Fibroblast of pulmonary artery (primary cell): Measurements from ENCODE around the gene MRPS33.
"Not testable (repeated sequence)": the region's sequence is repeated elsewhere in the genome, so short reads cannot be mapped to it uniquely, and the experiment has no call there.

Experiments
- DNase-seq: peaks from one replicate; pipeline ENCODE4 v3.0.0-alpha.2; 2010; ENCODE audit warnings: low read depth
- H3K4me3 ChIP-seq: replicated peaks from 2 replicates; pipeline ENCODE4 v1.5.1; 2011; ENCODE audit warnings: low read depth, mild to moderate bottlenecking, control low read depth, low read length, moderate library complexity
- TF ChIP-seq, protein P1 (sequence below): IDR thresholded peaks from 2 replicates; pipeline ENCODE4 v1.5.1; 2011; ENCODE audit warnings: mild to moderate bottlenecking, control low read depth, low read length, inconsistent platforms; ENCODE audit errors: missing control alignments

The MRPS33 gene

DNA sequence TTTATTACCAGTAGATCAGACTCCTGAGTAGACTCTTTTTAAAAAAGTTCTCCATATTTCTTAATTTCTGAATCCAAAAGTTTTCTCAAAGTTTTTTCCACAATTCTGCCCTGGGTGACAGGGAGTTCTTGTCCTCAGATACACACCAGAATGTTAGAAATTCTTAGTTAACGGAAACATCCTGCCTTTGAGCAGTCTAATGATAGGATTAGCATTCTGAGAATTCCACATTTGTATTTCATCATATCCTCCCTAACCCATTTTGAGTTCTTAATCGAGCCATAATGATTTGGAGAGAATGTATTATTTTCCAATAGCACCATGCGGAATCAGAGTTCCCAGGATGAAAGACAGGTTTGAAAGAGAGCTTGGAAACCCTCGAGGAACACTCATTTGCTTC is 28.9 kb upstream of the MRPS33 start:
- TF ChIP-seq, protein P1, sequence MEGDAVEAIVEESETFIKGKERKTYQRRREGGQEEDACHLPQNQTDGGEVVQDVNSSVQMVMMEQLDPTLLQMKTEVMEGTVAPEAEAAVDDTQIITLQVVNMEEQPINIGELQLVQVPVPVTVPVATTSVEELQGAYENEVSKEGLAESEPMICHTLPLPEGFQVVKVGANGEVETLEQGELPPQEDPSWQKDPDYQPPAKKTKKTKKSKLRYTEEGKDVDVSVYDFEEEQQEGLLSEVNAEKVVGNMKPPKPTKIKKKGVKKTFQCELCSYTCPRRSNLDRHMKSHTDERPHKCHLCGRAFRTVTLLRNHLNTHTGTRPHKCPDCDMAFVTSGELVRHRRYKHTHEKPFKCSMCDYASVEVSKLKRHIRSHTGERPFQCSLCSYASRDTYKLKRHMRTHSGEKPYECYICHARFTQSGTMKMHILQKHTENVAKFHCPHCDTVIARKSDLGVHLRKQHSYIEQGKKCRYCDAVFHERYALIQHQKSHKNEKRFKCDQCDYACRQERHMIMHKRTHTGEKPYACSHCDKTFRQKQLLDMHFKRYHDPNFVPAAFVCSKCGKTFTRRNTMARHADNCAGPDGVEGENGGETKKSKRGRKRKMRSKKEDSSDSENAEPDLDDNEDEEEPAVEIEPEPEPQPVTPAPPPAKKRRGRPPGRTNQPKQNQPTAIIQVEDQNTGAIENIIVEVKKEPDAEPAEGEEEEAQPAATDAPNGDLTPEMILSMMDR: no peak
- H3K4me3 ChIP-seq: no peak overlapping the region
- DNase-seq: no peak

DNA sequence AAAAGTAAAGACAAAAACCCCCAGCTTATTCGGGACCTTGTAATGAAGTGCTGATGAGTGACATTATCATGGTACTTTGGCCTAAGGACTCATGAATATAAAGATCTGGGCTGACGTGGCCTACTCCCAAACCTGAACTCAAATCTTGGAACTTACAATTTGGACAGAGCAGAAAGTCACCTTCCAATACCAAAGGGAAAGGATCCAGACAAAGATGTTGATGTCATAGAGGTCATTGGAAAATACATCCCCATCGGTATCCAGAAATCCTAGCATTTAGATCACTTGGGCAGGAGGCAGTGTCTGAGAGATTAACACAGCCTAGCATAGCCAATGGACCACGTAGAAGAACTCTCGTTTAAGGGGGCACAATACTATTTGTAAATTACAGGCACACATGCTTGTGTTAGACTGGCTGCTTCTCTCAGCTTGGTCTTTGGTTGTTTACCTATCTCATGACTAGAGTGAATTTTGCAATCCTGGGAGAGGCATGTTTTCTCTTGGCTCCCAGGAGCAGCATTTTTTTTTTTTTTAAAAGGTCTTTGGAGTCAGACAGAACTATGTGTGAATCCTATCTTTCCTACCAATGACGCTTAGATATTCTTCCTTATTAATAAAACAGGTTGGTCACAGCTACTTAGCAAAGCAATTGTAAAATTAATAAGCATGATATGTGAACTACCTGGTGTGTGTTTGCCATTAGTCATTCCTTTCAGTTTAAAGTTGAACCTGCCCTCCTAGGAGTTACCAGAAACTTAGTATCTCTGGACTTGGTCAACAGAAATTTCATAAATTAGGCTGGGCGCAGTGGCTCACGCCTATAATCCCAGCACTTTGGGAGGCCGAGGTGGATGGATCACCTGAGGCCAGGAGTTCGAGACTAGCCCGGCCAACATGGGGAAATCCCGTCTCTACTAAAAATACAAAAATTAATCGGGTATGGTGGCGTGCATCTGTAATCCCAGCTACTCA is 27.8 kb upstream of the MRPS33 start:
- TF ChIP-seq, protein P1: no peak
- H3K4me3 ChIP-seq: no peak overlapping the region
- DNase-seq: no peak

DNA sequence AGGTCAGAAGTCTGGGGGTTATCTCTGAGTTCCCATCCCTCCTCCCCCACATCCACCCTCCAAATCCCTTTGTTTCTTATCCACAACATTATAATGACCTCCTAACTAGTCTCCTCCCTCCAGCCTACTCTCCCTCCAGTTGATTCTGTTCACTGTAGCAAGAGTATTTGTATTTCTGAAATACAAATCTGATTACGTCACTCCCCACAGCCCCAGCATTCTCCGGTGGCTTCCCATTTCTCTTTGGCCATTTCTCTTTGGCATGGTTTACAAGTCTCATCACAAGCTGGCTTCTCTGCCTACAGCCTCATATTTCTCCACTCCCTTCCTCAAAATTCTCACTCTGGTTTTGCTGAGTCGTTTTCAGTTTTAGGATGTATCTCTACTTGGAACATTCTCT is 24.6 kb upstream of the MRPS33 start:
- no peak overlapping the region for H3K4me3 ChIP-seq
- TF ChIP-seq, protein P1: no peak
- DNase-seq: no peak

DNA sequence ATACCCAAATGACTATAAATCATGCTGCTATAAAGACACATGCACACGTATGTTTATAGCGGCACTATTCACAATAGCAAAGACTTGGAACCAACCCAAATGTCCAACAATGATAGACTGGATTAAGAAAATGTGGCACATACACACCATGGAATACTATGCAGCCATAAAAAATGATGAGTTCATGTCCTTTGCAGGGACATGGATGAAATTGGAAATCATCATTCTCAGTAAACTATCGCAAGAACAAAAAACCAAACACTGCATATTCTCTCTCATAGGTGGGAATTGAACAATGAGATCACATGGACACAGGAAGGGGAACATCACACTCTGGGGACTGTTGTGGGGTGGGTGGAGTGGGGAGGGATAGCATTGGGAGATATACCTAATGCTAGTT is 23.3 kb upstream of the MRPS33 start:
- H3K4me3 ChIP-seq, DNase-seq: not testable (repeated sequence)

DNA sequence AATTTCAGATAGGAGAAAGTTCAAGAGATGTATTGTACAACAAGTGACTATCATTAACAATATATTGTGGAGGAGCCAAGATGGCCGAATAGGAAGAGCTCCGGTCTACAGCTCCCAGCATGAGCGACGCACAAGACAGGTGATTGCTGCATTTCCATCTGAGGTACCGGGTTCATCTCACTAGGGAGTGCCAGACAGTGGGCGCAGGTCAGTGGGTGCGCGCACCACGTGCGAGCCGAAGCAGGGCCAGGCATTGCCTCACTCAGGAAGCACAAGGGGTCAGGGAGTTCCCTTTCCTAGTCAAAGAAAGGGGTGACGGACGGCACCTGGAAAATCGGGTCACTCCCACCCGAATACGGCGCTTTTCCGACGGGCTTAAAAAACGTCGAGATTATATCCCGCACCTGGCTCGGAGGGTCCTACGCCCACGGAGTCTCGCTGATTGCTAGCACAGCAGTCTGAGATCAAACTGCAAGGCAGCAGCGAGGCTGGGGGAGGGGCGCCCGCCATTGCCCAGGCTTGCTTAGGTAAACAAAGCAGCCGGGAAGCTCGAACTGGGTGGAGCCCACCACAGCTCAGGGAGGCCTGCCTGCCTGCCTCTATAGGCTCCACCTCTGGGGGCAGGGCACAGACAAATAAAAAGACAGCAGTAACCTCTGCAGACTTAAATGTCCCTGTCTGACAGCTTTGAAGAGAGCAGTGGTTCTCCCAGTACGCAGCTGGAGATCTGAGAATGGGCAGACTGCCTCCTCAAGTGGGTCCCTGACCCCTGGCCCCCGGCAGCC is 18.0 kb upstream of the MRPS33 start:
- not testable (repeated sequence) for H3K4me3 ChIP-seq, DNase-seq

DNA sequence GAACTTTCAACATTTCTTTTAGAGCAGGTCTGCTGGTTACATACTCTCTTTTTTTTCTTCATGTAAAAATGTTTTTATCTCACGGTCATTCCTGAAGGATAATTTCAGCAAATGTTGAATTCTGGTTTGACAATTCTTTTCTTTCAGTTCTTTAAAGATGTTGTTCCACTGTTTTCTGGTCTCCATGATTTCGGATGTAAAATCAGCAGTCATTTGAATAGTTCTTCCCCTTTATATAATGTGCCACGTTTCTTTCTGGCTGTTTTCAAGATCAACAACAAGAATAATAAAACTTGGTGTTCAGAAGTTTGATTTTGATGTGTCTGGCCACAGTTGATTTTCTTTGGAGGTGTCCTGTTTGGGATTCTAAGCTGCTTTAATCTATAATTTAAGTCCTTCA is 14.0 kb upstream of the MRPS33 start:
- no peak overlapping the region for H3K4me3 ChIP-seq
- TF ChIP-seq, protein P1: no peak
- no peak for DNase-seq

DNA sequence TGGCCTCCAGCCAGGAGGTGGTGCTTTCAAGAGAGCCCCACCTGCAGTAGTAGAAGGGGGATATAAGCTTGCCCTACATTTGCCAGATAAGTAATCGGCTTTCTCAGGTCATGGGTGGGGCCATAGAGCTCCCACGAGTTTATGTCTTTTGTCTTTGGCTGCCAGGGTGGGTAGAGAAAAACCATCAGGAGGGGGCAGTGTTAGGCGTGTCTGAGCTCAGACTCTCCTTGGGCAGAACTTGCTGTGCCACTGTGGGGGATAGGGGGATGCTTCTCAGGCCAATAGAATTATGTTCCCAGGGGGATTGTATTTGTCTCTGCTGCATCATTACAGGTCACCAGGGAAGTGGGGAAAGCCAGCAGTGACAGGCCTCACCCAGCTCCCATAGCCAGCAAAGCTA is 12.3 kb upstream of the MRPS33 start:
- DNase-seq: no peak
- H3K4me3 ChIP-seq: no peak overlapping the region
- TF ChIP-seq, protein P1: no peak
